GDM1 (cell line): ENCODE measurements around the gene SPNS3.
A peak's percentile ranks its signal among the peaks of the same experiment; 100 is the strongest.

Experiments
- DNase-seq: peaks from one replicate; lab custom pipeline; 2025; lab: John Stamatoyannopoulos, UW

The SPNS3 gene

GRCh38 chr17:4490109-4490591, 56.4 kb downstream of the SPNS3 start:
- DNase-seq = no peak

- DNase-seq = no peak
These were observed 56.9 kb downstream of the SPNS3 start for GRCh38 chr17:4490637-4491061.

- peak; percentile 35 for DNase-seq
These were observed 59.2 kb downstream of the SPNS3 start for GRCh38 chr17:4492721-4493561.

DNA sequence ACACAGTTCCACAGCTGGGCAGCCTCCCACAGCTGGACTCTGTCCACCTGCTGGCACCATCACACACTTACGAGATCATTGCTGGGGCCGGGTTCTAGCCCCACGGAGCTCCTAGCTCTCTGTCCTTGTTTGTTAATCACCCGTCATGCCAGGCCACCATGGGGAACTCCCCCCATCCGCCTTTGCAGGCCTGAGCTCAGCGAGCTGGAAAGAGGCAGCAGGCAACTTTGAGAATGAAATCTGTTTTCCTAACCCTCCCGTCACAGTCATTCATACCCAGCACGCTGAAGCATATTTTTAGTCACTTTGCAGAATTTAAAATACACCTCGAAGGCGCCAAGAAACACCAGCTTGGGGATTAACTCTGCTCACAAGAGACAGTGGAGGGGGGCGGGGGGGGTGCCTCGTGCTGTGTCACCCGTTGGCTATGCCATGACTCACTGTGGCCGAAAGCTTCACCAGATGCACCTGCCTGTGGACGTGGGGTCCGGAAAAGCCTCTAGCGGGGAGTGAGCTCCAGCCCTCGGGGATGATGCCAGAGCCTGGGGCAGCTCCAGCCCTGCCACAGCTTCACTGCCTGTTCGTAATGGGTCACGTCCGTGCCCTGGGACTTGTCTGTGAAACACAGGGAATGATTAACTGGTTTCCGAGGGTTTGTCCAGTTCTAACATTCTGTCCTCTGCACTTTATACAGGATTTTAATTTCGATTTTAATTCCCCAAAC, 63.5 kb downstream of the SPNS3 start:
- DNase-seq = no peak

DNA sequence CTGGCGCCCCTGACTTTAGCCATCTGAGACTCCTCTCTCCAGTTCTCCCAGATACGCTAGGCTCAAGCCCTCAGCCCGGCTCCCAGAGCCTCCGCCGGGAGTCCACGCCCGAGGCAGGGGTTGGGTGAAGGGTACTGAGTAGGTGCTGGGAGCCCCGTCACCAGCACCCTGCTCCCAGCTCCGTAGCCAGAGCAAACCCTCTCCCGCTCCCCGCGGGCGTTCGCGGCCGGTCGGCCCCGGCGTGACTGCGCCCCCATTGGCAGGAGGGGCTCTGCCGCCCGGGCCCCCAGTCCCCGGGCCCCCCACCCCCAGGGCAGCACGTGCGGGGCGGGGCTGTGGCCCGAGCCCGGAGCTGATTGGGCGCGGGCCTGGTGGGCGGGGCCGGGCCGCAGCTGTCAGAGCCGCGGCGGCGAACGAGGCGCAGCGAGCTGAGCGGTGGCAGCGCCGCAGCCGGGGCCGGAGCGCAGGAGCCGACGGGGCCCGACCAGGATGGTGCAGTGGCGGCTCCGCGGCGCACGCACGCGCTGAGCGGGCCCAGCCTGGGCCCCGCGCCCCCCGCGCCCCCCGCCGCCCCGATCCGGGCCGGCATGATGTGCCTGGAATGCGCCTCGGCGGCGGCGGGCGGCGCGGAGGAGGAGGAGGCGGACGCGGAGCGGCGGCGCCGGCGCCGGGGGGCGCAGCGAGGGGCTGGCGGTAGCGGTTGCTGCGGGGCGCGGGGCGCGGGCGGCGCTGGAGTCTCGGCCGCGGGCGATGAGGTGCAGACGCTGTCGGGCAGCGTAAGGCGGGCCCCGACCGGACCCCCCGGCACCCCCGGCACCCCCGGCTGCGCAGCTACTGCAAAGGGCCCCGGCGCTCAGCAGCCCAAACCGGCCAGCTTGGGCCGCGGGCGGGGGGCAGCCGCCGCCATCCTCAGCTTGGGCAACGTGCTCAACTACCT, 65.0 kb downstream of the SPNS3 start, which contains the start of gene SPNS2:
TSS of gene SPNS2 (plus strand) at position 421 of the 937 bp plus-strand sequence. CDS start at position 588, 167 bp downstream.
- DNase-seq = peak; percentile 85

- peak; percentile 73 for DNase-seq
These were observed 65.9 kb downstream of the SPNS3 start for GRCh38 chr17:4499431-4500190.

DNA sequence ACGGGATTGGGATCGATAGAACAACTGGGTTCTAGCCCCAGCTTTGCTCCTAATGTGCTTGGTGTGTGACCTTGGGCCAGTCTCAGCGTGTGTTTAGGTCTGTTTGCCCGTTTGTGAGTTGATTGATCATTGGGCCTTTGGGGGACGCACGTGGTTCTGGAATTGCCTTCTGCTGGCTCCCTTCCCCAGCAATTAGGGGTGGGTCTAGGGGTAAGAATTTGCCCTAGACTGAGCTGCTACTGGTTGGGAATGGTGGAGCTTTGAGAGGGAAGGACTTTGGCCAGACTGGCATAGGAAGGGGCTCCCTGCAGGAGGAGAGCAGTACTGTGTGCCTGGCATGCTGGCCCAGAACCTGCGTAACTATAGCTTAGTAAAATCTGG, 66.4 kb downstream of the SPNS3 start:
- peak; percentile 54 for DNase-seq

GRCh38 chr17:4501295-4501949, 67.7 kb downstream of the SPNS3 start:
- peak; percentile 96 for DNase-seq

DNA sequence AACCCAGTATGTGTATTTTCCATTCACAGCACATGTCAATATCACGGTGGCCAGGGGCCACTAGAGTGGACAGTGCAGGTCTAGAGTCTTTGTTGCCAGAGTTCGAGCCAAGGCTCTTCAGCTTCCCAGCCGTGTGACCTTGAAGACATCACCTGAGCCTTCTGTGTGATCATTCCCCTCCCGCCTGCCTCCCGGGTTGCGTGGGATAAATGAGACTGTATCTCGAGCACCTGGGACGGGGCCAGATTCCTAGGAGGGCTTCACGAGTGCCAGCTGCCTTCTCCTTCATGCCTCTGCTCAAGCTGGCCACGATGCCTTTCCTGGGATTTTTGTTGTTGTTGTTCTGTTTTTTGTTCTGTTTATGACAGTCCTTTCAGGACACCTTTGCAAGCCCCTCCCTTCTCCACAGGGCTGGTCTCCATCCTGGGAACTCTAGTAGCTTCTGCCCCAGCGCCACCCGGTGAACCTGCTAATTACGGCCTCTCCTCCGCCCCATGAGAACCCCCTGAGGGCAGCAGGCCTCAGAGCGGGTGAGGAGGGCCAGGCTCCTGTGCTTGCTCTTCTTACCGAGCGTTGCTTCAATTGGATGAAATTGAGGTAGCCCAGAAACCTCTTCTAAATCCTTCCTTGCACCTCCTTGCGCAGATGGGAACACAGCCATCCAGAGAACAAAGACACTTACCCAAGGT, 68.9 kb downstream of the SPNS3 start:
- DNase-seq = no peak

DNA sequence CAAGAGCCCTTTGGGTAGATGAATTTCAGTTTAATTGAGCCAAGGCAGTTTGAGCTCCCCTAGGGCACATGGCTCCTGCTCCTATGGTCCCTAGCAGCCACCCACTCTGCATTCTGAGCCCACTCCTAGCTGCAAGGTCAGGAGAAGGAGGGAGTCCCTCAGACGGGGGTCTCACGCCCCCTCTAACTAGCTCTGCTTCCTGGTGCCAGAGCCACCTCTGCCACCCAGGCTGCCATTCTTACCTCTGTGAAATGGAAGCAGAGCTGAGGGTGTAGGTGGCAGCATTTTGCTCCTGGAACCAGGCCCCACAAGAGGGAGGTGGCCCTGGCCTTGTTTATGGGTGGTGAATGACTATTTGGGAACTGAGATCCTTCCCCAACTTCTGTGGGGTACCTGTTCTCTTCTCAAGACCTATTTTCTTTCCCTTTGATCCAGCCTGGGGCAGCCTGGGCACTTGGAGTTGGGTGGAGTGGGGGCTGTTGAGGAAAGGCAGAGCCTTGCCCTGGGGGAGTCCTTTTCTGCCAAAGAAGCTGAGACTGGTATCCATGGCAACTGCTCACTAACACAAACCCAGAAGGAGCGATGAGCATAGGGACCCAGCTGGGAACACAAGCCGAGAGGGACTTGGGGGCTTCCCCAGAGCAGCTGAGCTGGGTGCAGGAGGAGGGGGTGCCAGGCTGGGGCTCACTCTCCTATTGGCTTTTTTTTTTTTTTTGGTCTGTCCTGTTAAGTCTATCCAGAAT, 69.7 kb downstream of the SPNS3 start:
- no peak for DNase-seq

- DNase-seq = no peak
These were observed 70.4 kb downstream of the SPNS3 start for GRCh38 chr17:4504188-4504587.

DNA sequence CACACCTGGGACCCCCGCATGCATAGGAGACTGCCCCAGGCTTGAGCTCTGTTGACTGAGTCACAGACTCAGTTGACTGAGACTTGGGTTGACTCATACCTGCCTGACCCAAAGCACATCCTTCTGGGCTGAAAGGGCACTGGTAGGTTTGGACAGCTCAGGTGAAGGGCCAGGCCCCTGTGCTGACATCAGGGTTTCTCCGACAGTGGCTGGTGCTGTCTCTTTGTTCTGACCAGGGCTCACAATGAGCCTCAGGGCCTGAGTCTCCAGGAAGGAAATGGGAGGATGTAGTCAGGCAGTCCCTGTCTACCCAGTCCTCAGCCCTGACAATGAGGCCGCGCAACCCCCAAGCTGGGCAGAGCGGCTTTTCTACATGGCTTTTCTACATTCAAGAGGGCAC, 71.4 kb downstream of the SPNS3 start:
- no peak for DNase-seq

DNA sequence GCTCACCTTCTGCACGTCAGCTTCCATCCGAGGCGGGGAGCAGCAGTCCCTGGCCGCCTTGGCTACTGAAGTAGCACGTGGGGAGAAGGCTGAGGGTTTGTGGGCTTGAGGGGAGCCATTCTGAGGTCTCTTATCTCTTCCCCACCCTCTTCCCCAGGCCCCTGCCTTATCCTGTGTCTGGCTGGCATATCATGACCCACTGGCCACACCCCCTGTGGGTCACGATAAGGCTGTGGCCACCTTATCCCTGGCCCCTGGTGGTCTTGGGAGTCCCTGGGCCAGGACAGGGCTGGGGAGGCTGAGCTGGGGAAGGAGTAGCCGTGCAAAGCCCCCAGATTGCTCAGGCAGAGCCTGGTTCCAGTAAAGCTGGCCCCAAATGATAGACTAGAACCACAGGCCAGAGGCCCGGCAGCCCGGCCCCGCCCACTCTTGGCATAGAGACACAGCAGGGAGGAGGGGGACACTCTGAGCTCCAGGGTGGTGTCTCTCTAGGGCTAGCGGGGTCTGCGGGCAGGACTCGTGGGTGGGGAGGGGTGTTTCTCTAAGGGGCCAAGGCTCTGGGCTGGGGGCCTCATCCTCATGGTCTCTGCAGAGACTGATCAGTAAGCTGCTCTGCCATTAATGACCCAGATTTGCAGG, 72.6 kb downstream of the SPNS3 start:
- DNase-seq = peak; percentile 10

DNA sequence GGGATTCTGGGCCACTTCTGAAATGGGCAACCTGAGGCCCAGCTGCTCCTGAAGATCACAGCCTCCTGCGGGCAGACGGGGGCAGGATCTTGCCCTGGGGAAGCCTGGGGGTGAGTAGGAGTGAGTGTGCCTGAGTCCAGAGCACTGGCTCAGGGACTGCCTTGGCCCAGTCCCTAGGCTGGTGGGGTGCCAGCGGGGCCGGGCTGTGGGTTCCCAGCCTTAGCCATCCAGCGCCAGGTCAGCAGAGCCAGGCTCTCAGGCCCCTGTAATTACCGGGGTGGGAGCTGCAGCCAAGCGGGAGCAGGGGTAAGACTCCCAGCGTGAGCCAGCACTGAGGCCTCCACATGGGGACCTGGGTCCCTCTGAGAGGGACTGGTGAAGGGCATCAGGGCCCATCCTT, 73.2 kb downstream of the SPNS3 start:
- no peak for DNase-seq

DNA sequence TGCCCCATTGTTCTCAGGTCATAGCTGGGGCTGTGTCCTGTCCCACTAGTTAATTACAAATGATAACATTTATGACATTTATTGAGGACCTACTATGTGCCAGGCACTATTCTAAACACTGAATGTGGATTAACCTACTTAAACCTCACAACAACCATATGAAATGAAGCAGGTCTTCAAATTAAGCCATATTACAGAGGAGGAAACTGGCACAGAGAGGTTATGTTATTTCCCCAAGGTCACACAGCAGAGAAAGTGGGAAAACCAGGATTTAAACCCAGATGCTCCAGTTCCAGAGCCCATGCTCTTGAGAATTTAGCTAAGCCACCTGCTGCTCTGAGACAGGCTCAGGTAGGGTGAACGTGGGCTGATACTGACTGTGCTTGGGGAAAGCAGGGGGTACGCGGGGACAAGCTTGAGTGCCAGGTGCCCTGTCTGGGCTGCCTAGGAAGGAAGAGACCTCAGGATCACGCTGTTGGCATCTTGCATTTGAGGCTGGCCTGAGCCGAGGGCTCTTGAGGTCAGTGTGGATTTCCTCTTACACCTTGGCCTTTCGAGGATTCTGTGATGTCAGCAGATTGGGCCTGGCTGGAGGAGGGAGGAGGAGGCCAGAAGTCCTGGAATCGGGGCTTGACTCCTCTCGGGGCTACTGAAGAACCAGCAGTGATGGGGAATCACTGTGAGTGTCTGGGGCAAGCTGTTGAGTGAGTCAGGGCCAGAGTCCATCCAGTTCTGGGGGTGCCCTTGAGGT, 73.8 kb downstream of the SPNS3 start:
- DNase-seq = no peak

GRCh38 chr17:4508207-4508606, 74.5 kb downstream of the SPNS3 start:
- DNase-seq = no peak

- peak; percentile 19 for DNase-seq
These were observed 75.7 kb downstream of the SPNS3 start for GRCh38 chr17:4509401-4509800.
